CD4-positive, alpha-beta T cell (primary cell): ENCODE results near the gene EID2B. TPM values are rescaled to one million over a fixed set of nuclear protein-coding genes. Genes with fewer than 3 reads are reported as not detected.

Experiments
- ATAC-seq: fragments of 200-7000 bp; cut with Tn5 transposase; one replicate; pipeline ENCODE4 v1.10.0; 2022; ENCODE audit warnings: mild to moderate bottlenecking; ENCODE audit not compliant: poor library complexity
- CTCF ChIA-PET: fragments of 350-600 bp; sonication (Branson Sonifier 250); formaldehyde crosslinking; loops from one replicate; lab custom pipeline; 2021; ENCODE audit warnings: antibody characterized with exemption, inconsistent platforms; lab: Charles Lee
- POLR2A ChIA-PET: fragments of 350-600 bp; sonication (Branson Sonifier 250); formaldehyde crosslinking; loops from one replicate; lab custom pipeline; 2021; ENCODE audit warnings: antibody characterized with exemption, inconsistent platforms; lab: Charles Lee
- DNase-seq, 14 experiments: peaks; one replicate each; pipeline ENCODE4 v3.0.0-alpha.2; 2013 to 2020; ENCODE audit warnings: mixed read lengths in 2 of 14
- H3K27ac ChIP-seq, 2 donors: one replicate each; pipeline versions ENCODE4 v1.5.1 to v1.7.0; 2013; ENCODE audit warnings: low read length in 2 of 2, low read depth in 1 of 2, mild to moderate bottlenecking in 1 of 2
- H3K27me3 ChIP-seq, 2 experiments: 1 replicate in 1 of 2; 2 replicates in 1 of 2; pipeline versions ENCODE4 v1.6.1 to v1.7.0; 2013; ENCODE audit warnings: low read length in 2 of 2, control low read depth in 1 of 2, mild to moderate bottlenecking in 1 of 2, moderate library complexity in 1 of 2; ENCODE audit not compliant: insufficient read depth in 2 of 2, control insufficient read depth in 1 of 2
- H3K36me3 ChIP-seq: one replicate; pipeline ENCODE4 v1.6.1; 2013; ENCODE audit warnings: low read length, control low read depth; ENCODE audit not compliant: insufficient read depth
- H3K4me1 ChIP-seq: one replicate; pipeline ENCODE4 v1.6.1; 2013; ENCODE audit warnings: low read length, control low read depth; ENCODE audit not compliant: insufficient read depth
- H3K4me3 ChIP-seq: one replicate; pipeline ENCODE4 v1.5.1; 2013; ENCODE audit warnings: mild to moderate bottlenecking, low read length, moderate library complexity
- H3K9me3 ChIP-seq, 2 experiments: 1 replicate in 1 of 2; 2 replicates in 1 of 2; pipeline versions ENCODE4 v1.6.1 to v1.7.0; 2013; ENCODE audit warnings: low read length in 2 of 2, mild to moderate bottlenecking in 2 of 2, control low read depth in 1 of 2, moderate library complexity in 1 of 2; ENCODE audit not compliant: control insufficient read depth in 1 of 2, insufficient read depth in 1 of 2
- H3K27ac Mint-ChIP-seq: one replicate; pipeline ENCODE4 v1.8.0; 2020; ENCODE audit warnings: mixed read lengths
- H3K27me3 Mint-ChIP-seq: one replicate; pipeline ENCODE4 v1.8.0; 2021; ENCODE audit warnings: mixed read lengths
- H3K36me3 Mint-ChIP-seq: one replicate; pipeline ENCODE4 v1.8.0; 2021; ENCODE audit warnings: low read depth, mixed read lengths
- H3K4me1 Mint-ChIP-seq: one replicate; pipeline ENCODE4 v1.8.0; 2021; ENCODE audit warnings: low read depth, mixed read lengths
- H3K4me3 Mint-ChIP-seq: one replicate; pipeline ENCODE4 v1.8.0; 2020; ENCODE audit warnings: mild to moderate bottlenecking, mixed read lengths
- H3K9me3 Mint-ChIP-seq: one replicate; pipeline ENCODE4 v1.8.0; 2020; ENCODE audit warnings: mixed read lengths
- intact Hi-C, 2 experiments: fragments of 100-400 bp; cut with DNase I in 1 of 2; cut with micrococcal nuclease in 1 of 2; formaldehyde crosslinking; loops; one replicate each; pipeline versions ENCODE4 v1.15.1 to v1.9.0; 2023 to 2025; cut with DNase I, micrococcal nuclease
- polyA plus RNA-seq, 2 donors: library from polyadenylated mRNA; unstranded; fragments of 120-200 nt; gene quantifications; one replicate each; pipeline ENCODE4 v1.2.1, GENCODE V29; 2013
- total RNA-seq, 174 experiments: library from RNA in 2 of 174; stranded (reverse) in 2 of 174; gene quantifications; one replicate each; pipeline ENCODE4 v1.2.3 and lab custom pipeline; 2021 to 2026
- TF ChIP-seq, protein P1 (sequence below): fragments of 200-600 bp; IDR thresholded peaks from one replicate; pipeline ENCODE4 v1.8.0; 2022; ENCODE audit warnings: antibody characterized with exemption, mild to moderate bottlenecking

EID2B gene
- total RNA-seq (1 to 10 TPM; 5.0 to 5.1 TPM), total RNA-seq (lab: John Stamatoyannopoulos, UW) (0.85 to 11.9 (median 6.1) reads per million in 172 experiments)
- 5.8 TPM for polyA plus RNA-seq (2013, experiment 1 of 2)
- polyA plus RNA-seq (2013, experiment 2 of 2), result 5.1 TPM

GRCh38 chr19:39532233-39533002 lies at the start of gene EID2B:
Gene EID2B (minus strand): TSS chr19:39532852. CDS start chr19:39532802, 50 bp downstream.
- H3K36me3 ChIP-seq, result no peaks in the 10 kb centered on the region
- ChIA-PET CTCF (interaction anchor here (0.6 to 2.2 kb wide), 16 partner anchors 8 to 410 kb away, joined by 3 to 17 read pairs (median 4); partner anchors contain the start of genes DLL3, PLEKHG2, SAMD4B and SELENOV), POLR2A (interaction anchor here (0.6 to 2.9 kb wide), 10 partner anchors 10 to 137 kb away, joined by 3 to 17 read pairs (median 5); partner anchors contain the start of genes RPS16, SELENOV, SUPT5H and TIMM50)
- no peaks in the 10 kb centered on the region for H3K27me3 ChIP-seq
- peak; percentile 95 for ATAC-seq
- Mint-ChIP-seq H3K4me1 (peaks cover 39% of the 10 kb centered on the region), H3K4me3 (peak within 1 kb of the TSS; percentile 96), H3K27ac (peak within 1 kb of the TSS; percentile 86), H3K36me3 (peaks cover 8% of the 10 kb centered on the region), H3K27me3 (no peaks in the 10 kb centered on the region), H3K9me3 (no peaks in the 10 kb centered on the region)
- TF ChIP-seq, protein P1, sequence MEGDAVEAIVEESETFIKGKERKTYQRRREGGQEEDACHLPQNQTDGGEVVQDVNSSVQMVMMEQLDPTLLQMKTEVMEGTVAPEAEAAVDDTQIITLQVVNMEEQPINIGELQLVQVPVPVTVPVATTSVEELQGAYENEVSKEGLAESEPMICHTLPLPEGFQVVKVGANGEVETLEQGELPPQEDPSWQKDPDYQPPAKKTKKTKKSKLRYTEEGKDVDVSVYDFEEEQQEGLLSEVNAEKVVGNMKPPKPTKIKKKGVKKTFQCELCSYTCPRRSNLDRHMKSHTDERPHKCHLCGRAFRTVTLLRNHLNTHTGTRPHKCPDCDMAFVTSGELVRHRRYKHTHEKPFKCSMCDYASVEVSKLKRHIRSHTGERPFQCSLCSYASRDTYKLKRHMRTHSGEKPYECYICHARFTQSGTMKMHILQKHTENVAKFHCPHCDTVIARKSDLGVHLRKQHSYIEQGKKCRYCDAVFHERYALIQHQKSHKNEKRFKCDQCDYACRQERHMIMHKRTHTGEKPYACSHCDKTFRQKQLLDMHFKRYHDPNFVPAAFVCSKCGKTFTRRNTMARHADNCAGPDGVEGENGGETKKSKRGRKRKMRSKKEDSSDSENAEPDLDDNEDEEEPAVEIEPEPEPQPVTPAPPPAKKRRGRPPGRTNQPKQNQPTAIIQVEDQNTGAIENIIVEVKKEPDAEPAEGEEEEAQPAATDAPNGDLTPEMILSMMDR, result peak; percentile 97
- DNase-seq, result peak; percentile 87 to 99 (median 94)
- intact Hi-C loops, result loop anchor here (1.0 to 10.0 kb wide), 9 partner anchors 58 to 420 kb away; partner anchors contain the start of genes SAMD4B (in 2 of the 2), MED29 (in 1 of the 2), PAF1 (in 1 of the 2) and PAK4 (in 1 of the 2)
- peaks cover 15% of the 10 kb centered on the region for H3K4me1 ChIP-seq
- H3K9me3 ChIP-seq, result no peaks in the 10 kb centered on the region
- H3K27ac ChIP-seq, result peak within 1 kb of the TSS in 1 of 2 donors; percentile 74
- peak within 1 kb of the TSS; percentile 79 for H3K4me3 ChIP-seq

DNA sequence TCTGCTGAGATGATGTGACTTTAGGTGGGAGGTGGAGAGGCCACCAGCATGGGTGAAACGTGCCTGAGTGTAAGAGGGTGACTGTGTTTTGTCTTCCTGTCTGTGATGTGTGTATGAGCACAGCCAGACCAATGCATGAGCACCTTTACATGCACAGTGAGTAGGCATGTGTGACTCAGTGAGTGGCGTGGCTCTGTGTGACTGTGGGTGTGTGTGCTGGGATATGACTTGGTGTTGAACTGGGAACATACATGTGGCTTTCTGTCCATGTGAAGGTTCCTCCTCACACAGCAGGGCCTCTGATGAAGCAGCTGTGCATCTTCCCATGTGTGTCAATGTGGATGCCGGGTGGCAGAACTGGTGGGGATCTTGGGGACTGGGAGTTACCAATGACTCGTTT lies 49.8 kb upstream of the EID2B start:
- H3K4me1 Mint-ChIP-seq, result no peaks in the 10 kb centered on the region
- H3K27me3 ChIP-seq, result peaks cover 8 to 18% of the 10 kb centered on the region in 2 experiments
- H3K27me3 Mint-ChIP-seq, result peaks cover 44% of the 10 kb centered on the region
- ATAC-seq, result no peak
- H3K27ac Mint-ChIP-seq, result no peak overlapping the region
- H3K27ac ChIP-seq, result no peak overlapping the region
- no peak overlapping the region for H3K4me3 ChIP-seq
- H3K4me1 ChIP-seq, result no peaks in the 10 kb centered on the region
- H3K36me3 ChIP-seq, result no peaks in the 10 kb centered on the region
- intact Hi-C loops, result no loop called here
- DNase-seq, result no peak
- ChIA-PET POLR2A (no interaction called here), CTCF (no interaction called here)
- no peak overlapping the region for H3K4me3 Mint-ChIP-seq
- H3K9me3 ChIP-seq, result no peaks in the 10 kb centered on the region
- TF ChIP-seq, protein P1, result no peak
- H3K36me3 Mint-ChIP-seq, result no peaks in the 10 kb centered on the region
- H3K9me3 Mint-ChIP-seq, result peaks cover 2% of the 10 kb centered on the region

GRCh38 chr19:39568604-39569003 lies 36.0 kb upstream of the EID2B start:
- TF ChIP-seq, protein P1, result no peak
- Histone ChIP-seq H3K4me3 (no peak overlapping the region), H3K27ac (no peak overlapping the region), H3K27me3 (peaks cover 4 to 7% of the 10 kb centered on the region in 2 experiments), H3K9me3 (no peaks in the 10 kb centered on the region), H3K36me3 (no peaks in the 10 kb centered on the region), H3K4me1 (no peaks in the 10 kb centered on the region)
- H3K27ac Mint-ChIP-seq, result no peak overlapping the region
- ATAC-seq (no peak), DNase-seq (no peak)
- H3K9me3 Mint-ChIP-seq, result peaks cover 5% of the 10 kb centered on the region
- H3K4me3 Mint-ChIP-seq, result no peak overlapping the region
- intact Hi-C loops, result no loop called here
- peaks cover 35% of the 10 kb centered on the region for H3K27me3 Mint-ChIP-seq
- no peaks in the 10 kb centered on the region for H3K36me3 Mint-ChIP-seq
- no peaks in the 10 kb centered on the region for H3K4me1 Mint-ChIP-seq
- POLR2A ChIA-PET, result no interaction called here
- CTCF ChIA-PET, result no interaction called here
